Measurements from ENCODE around the gene SMPDL3B.

Gene SMPDL3B

DNA sequence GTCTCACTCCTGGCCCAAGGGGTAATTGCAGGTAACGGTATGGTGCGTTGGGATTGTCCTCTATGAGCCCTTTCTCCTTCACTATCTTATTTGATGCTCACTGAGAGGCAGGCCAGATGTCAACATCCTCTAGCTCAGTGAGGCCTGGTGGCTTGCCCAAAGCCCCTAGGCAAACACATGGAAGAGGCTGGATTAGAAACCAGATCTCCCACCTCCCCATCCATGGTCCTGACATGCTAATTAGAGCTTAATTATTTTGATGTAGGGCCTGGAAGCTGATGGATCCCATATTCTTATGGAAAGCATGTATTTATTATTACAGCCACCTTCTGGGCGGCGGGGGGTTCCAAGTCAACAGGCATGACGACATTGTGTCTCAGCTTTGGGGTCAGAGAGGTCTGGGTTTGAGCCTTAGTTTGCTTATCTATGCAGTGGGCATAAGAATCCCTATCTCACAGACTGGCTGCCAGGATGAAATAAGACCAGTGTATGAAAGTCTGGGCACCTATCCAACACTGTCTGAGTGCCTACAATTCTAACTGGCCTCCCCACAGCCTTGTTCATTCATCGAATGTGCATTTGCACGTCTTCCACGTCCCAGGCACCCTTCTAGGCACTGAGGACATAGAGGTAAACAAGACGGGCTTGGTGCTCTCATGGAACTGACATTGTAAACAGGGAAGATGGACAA, 6.2 kb downstream of the SMPDL3B start:
- DNase-seq = no peak

- no peak for DNase-seq
Observed at GRCh38 chr1:27941671-27942540, 7.1 kb downstream of the SMPDL3B start.

- no peak for DNase-seq
Observed at GRCh38 chr1:27945020-27945419, 10.2 kb downstream of the SMPDL3B start.

DNA sequence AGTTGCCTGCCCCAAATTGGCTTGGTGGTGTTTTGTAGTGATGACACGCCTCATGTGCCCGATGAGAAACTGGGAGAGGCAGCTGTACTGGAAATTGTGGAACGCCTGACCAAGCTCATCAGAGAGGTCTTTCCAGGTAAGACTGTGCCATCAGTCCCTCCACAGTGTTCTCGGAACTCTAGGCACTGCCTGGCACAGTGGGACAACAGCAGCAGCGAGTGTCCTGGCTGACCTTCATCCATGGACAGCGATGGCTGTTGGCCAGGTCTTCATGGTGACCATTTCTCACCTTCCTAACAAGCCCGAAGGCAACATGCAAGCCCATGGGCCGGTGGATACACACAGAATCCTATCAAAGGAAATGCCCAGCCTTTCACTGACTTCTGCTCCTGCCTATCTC, 14.2 kb downstream of the SMPDL3B start:
- no peak for DNase-seq

DNA sequence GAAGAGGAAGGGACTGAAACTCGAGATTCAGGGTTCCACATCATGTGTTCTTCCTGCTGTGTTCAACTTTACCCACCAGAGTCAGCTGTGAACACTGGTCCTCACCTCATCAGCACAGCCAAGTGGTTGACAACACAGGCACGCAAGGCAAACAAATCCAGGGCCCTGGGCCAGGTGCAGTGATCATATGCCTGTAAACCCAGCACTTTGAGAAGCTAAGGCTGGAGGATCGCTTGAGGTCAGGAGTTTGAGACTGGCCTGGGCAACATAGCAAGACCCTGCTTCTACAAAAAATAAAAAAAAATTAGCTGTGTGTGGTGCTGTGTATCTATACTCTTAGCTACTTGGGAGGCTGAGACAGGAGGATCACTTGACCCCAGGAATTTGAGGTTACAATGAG, 16.6 kb downstream of the SMPDL3B start:
- DNase-seq = no peak

- DNase-seq = no peak
Observed at GRCh38 chr1:27952147-27952546, 17.3 kb downstream of the SMPDL3B start.

DNA sequence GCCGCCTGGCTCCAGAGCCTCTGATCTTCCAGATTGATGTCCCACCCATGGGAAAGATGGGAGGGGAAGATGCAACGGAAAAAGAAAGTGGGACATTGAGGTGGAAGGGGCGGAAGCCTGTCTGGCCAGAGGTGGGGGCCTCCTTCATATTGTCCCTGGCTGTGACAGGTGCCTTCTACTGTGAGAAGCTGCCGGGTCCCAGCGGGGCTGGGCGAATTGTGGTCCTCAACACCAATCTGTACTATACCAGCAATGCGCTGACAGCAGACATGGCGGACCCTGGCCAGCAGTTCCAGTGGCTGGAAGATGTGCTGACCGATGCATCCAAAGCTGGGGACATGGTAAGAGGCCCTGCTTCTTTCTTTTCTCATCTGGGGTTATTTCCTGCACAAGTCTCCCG, 19.4 kb downstream of the SMPDL3B start:
- DNase-seq = no peak

DNA sequence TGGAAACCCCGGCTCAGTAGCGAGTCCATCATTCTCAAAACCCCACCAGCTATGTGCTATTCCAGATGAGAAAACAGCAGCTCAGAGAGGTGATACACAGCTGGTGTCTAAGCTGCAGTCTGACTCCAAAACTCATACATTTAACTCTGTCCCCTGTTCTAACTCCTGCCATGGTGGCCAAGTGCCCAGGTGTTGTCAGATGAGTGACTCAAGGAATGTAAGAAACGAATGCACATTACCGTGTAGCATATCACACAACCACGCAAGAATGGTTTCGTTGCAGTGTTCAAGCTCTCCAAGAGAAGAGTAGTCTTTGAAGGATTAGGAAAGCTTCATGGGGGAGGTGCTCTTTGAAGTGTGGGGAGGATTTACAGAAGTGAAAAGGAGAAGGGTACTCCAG, 20.3 kb downstream of the SMPDL3B start:
- no peak for DNase-seq

DNA sequence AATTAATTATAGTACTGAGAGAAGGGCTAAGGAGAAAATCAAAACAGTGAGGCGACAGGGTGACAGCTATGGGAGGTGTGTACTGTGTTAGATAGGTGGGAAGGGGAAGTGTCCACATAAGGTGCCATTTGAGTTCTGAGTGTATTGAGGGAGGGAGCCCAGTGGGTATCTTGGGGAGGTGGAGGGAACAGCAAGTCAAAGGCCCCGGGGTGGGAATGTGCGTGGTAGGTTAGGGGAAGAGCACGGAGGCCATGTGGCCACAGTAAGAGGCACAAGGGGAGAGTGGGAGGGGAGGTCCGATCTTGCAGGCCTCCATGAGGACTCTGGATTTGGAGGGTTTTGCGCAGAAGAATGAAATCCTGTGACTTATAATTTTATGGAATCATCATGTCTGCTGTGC, 22.0 kb downstream of the SMPDL3B start:
- DNase-seq = no peak

- DNase-seq = no peak
Observed at GRCh38 chr1:27957655-27958054, 22.9 kb downstream of the SMPDL3B start.

DNA sequence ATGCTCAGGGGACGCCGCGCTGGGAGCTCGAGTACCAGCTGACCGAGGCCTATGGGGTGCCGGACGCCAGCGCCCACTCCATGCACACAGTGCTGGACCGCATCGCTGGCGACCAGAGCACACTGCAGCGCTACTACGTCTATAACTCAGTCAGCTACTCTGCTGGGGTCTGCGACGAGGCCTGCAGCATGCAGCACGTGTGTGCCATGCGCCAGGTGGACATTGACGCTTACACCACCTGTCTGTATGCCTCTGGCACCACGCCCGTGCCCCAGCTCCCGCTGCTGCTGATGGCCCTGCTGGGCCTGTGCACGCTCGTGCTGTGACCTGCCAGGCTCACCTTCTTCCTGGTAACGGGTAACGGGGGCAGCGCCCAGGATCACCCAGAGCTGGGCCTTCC, 23.7 kb downstream of the SMPDL3B start:
- DNase-seq = no peak

DNA sequence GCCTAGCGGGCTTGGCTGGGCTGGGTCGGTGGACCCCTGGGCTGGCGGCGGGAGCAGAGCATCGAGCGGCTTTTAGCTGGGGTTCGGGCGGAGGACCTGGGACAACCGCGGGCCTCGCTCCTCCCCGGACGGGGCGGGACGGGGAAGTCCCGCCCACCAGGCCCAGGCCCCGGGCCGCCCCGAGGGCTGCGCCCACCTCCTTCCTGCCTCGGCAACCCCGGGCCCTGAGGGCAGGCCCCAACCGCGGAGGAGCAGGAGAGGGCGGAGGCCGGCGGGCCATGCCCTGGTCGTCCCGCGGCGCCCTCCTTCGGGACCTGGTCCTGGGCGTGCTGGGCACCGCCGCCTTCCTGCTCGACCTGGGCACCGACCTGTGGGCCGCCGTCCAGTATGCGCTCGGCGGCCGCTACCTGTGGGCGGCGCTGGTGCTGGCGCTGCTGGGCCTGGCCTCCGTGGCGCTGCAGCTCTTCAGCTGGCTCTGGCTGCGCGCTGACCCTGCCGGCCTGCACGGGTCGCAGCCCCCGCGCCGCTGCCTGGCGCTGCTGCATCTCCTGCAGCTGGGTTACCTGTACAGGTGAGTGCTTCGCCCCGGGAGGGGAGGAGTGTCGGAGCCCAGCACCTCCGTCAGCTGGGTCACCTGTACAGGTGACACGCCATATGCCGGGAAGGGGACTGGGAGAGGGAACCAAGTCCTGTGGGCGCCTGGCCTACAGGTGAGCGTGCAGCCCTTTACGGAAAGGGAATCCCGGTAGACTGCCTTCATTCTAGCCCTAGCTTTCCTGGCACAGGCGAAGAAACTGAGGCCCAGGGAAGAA, 25.2 kb downstream of the SMPDL3B start, which contains the start of gene XKR8:
TSS of gene XKR8 (plus strand) at position 182 of the 812 bp plus-strand sequence. CDS start at position 279, 97 bp downstream.
- DNase-seq = peak; percentile 40

DNA sequence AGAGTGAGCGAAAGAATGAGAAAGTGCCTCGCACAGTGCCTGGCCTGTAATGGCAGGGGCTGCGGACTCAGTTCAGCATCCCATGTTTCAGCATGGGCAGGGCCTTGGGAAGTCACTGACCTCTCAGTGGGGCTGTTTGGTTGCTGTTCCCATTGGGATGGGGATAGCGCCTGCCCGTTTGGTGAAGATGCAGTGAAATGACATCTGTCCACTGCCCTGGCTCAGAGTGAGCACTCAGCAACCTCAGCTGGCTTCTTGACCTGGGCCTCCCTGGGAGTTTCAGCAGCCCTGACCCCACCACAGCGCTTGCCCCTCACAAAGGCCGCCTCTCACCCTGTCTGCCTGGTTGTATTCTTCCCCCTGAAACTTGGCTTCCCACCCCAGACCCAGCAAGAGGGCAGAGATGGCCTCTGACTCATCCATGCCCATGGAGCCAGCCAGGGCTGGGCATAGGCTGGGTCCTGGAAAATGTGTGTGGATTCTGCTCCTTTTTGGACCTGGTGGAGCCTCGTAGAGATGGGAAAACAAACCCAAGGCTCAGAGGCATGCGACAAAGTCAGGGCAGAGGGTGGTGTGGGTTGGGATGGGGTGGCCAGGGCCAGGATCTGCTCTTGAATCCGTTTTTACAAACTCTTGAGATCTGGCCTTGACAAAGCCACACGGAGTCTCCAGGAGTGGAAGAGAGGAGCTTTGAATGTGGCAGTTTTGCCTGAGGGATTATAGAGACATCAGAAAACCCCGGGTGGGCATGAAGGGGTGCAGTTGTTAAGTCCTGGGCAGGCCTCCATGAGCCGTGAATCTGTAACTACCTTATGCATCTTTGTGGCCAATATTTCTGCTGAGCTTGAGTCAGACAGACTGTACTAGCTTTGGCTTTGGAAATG, 26.2 kb downstream of the SMPDL3B start:
- DNase-seq = no peak

DNA sequence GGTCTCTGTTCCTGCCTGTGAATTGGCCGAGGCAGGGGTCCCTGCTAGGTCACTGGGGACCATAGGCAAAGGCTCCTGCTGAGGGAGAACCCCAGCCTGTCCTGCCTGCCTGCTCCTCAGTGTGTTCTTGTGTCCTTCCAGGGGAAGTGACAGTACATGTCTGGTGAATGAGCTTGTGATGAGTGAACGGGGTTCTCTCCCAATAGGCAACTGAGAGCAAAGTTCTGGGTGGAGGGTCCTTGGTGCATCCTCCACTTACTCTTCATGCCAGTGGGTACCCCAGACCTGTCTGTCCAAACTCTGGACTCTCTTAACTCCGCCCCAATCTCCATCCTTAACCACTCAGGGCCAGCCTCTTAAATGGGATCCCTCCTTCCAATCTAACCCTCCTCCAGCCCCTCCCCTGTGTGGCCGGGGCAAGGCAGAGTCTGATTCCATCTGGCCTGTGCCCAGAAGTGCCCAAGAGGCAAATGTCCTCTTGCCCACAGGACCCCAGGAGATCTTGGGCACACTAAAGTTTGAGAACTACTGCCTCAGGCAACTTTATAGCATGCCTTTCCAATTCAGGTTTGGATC, 26.9 kb downstream of the SMPDL3B start:
- no peak for DNase-seq

DNA sequence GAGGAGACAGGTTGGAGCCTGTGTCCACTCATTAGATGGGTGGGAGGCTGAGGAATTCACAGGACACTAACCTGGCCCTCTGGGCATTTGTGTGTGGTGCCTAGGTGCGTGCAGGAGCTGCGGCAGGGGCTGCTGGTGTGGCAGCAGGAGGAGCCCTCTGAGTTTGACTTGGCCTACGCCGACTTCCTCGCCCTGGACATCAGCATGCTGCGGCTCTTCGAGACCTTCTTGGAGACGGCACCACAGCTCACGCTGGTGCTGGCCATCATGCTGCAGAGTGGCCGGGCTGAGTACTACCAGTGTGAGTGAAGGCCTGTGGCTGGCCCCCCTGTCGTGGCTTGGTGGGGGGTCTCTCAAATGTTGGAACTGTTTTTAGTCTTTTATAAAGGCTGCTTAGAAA, 28.6 kb downstream of the SMPDL3B start:
- no peak for DNase-seq

DNA sequence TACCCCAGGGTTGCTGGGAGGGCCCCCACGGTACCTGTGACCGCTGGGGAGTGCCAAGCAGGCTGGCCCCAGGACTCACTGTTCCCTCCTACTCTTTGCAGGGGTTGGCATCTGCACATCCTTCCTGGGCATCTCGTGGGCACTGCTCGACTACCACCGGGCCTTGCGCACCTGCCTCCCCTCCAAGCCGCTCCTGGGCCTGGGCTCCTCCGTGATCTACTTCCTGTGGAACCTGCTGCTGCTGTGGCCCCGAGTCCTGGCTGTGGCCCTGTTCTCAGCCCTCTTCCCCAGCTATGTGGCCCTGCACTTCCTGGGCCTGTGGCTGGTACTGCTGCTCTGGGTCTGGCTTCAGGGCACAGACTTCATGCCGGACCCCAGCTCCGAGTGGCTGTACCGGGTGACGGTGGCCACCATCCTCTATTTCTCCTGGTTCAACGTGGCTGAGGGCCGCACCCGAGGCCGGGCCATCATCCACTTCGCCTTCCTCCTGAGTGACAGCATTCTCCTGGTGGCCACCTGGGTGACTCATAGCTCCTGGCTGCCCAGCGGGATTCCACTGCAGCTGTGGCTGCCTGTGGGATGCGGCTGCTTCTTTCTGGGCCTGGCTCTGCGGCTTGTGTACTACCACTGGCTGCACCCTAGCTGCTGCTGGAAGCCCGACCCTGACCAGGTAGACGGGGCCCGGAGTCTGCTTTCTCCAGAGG, 31.8 kb downstream of the SMPDL3B start:
- no peak for DNase-seq

DNA sequence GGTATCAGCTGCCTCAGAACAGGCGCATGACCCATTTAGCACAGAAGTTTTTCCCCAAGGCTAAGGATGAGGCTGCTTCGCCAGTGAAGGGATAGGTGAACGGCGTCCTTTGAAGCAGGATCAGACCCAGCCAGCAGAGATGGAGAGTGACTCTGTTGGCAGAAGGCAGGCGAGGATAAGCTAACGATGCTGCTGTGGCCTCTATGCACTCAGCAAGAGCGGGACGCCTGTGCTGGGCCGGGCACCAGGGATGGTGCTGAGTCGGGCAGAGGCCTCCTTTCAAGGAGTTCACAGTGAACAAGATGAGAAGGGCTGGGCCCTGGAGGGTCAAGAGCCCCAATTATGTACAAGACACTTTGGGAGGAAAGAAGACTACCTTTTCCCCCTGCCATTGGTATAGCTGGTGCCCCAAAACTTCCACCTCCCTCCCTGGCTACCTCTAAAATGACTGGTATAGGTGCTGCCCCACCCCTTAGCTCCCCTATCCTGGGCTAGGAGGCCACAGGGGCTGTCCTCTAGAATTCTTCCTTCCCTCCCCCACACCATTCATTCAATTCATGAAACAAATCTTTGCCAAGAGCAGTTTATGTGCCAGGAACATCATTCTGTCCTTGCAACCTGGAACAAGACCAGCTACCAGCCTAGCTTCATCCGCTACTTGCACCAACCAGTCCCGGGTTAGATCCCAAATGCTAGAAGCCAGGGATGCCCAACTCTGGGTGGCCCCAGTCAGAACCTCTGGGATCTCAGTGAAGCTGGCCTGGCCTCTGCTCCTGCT, 32.5 kb downstream of the SMPDL3B start:
- DNase-seq = no peak

GRCh38 chr1:27967884-27968466, 33.2 kb downstream of the SMPDL3B start:
- no peak for DNase-seq

DNA sequence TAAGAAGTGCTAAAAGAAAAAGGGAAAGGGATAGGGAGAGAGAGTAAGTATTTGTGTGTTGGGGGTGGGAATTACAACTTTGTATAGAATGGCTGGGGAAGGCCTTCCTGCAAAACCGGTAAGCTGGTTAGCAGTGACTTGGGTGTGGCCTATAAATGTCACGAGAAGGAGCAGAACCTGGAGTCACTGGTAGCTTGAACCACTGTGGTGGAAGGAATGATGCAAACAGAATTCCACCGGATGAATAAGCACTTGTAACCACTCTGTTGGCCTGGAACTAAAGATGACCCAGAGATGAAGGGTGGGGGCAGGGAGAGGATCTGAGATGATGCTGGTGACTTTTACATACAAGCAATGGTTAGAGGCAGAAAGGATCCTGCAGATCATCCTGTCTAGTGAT, 33.9 kb downstream of the SMPDL3B start:
- DNase-seq = no peak

DNA sequence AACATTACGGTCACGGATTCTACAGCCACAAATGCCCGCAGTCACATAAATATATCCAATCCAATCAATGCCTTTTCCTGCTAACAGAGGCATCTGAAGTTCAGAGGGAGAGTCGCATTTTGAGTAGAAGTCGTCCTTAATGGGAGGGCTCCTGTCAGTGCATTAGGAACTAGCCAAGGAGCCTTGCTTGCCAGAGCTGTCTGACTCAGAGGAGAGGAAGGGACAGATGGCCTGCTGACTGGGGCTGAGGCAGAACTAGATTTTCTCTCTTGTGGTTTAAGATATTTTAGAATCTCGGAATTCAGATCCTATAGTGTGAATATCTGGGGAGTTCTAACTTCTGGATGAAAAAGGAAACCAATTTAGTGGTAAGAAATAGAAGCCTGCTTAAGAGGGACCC, 35.6 kb downstream of the SMPDL3B start:
- DNase-seq = no peak

Measured in NCI-H1436 treated with DMSO at 0.1 percent for 48 hours (cell line).